Measurements from ENCODE around the gene SMTN. TPM values are rescaled to one million over a fixed set of nuclear protein-coding genes. Genes with fewer than 3 reads are reported as not detected.

Gene SMTN
- 12.5 and 30.4 TPM in 2 replicates for polyA plus RNA-seq (2012; rRNA removed)
- polyA plus RNA-seq (2012; cell fraction: cytosol; rRNA removed), result 9.1 and 14.9 TPM in 2 replicates
- polyA plus RNA-seq (2012; cell fraction: nucleus; rRNA removed), result 70.2 and 73.7 TPM in 2 replicates

GRCh38 chr22:31080848-31081649 lies at the start of gene SMTN:
TSS of gene SMTN (plus strand) at chr22:31081318. CDS start at chr22:31083259, 1,941 bp downstream.
- peak within 1 kb of the TSS; percentile 92 for H3K4me2 ChIP-seq
- peak; percentile 92 for TF ChIP-seq TAF1 (IDR thresholded peaks at IDR 0.05; ENCODE audit: borderline replicate concordance, low read depth, low read length)
- TF ChIP-seq NRF1 (IDR thresholded peaks at IDR 0.05; ENCODE audit: low read depth, low read length), result peak; percentile 25; the same call in 1 of the 2 replicates
- TF ChIP-seq RCOR1 (IDR thresholded peaks at IDR 0.05; ENCODE audit: low read length), result no peak
- TF ChIP-seq EZH2phosphoT487 (IDR thresholded peaks at IDR 0.05; ENCODE audit: borderline replicate concordance, low read depth), result no peak
- no peak for TF ChIP-seq YY1 (IDR thresholded peaks at IDR 0.05; ENCODE audit: low read depth)
- no peak for TF ChIP-seq TCF12 (IDR thresholded peaks at IDR 0.05)
- peak; percentile 10; the same call in 1 of the 2 replicates for TF ChIP-seq CTCF (IDR thresholded peaks at IDR 0.05)
- TF ChIP-seq RAD21 (IDR thresholded peaks at IDR 0.05; ENCODE audit: low read length), result no peak
- no peak for TF ChIP-seq NFIC (IDR thresholded peaks at IDR 0.05; ENCODE audit: borderline replicate concordance)
- TF ChIP-seq REST (IDR thresholded peaks at IDR 0.05; ENCODE audit: low read depth, low read length), result no peak
- no peak for TF ChIP-seq GABPA (IDR thresholded peaks at IDR 0.05; ENCODE audit: low read depth)
- TF ChIP-seq PBX3 (IDR thresholded peaks at IDR 0.05), result peak; percentile 53
- TF ChIP-seq POLR2AphosphoS5 (IDR thresholded peaks at IDR 0.05; ENCODE audit: low read depth, low read length), result peak; percentile 91
- no peak for TF ChIP-seq GATA2 (CRISPR knock-in tag; IDR thresholded peaks at IDR 0.05)
- TF ChIP-seq FOXM1 (IDR thresholded peaks at IDR 0.05; ENCODE audit: low read depth), result no peak
- TF ChIP-seq MXI1 (IDR thresholded peaks at IDR 0.05; ENCODE audit: low read depth, low read length), result peak; percentile 70; the same call in 1 of the 2 replicates
- TF ChIP-seq FOXJ3 (CRISPR knock-in tag; IDR thresholded peaks at IDR 0.05), result no peak
- no peak; the same call in 1 of the 2 replicates for TF ChIP-seq ELF1 (IDR thresholded peaks at IDR 0.05)
- no peak for TF ChIP-seq MEF2A (IDR thresholded peaks at IDR 0.05; ENCODE audit: borderline replicate concordance, low read depth)
- TF ChIP-seq RFX5 (IDR thresholded peaks at IDR 0.05; ENCODE audit: low read length), result no peak
- TF ChIP-seq SMC3 (IDR thresholded peaks at IDR 0.05; ENCODE audit: low read depth, low read length), result no peak
- TF ChIP-seq USF2 (IDR thresholded peaks at IDR 0.05; ENCODE audit: borderline replicate concordance, low read depth, low read length), result no peak
- H3K4me1 ChIP-seq (ENCODE audit: control insufficient read depth in 1 of 2, insufficient read depth in 2 of 2, low read depth in 1 of 2, low read length in 1 of 2), result peaks cover 21 to 40% of the 10 kb centered on the region in 2 experiments; a peak in 2 of 4 replicates
- POLR2A ChIA-PET, result interaction anchor here (0.5 to 2.3 kb wide), 10 partner anchors 10 to 135 kb away, joined by 3 to 18 read pairs (median 3); partner anchors contain the start of genes MORC2, SELENOM and TUG1
- H3K9me3 ChIP-seq, result no peaks in the 10 kb centered on the region
- no peaks in the 10 kb centered on the region for H3F3A ChIP-seq (replicated peaks; ENCODE audit: insufficient read depth)
- peaks cover 46% of the 10 kb centered on the region for H3K79me2 ChIP-seq (ENCODE audit: insufficient read depth)
- no peaks in the 10 kb centered on the region for H4K20me1 ChIP-seq (ENCODE audit: insufficient read depth)
- H2AFZ ChIP-seq (ENCODE audit: low read depth), result peak within 1 kb of the TSS; percentile 98
- H3K36me3 ChIP-seq (replicated peaks in 1 of 2; ENCODE audit: control insufficient read depth in 1 of 2, insufficient read depth in 2 of 2, low read length in 1 of 2), result no peaks in the 10 kb centered on the region
- CTCF ChIA-PET, result interaction anchor here (0.6 to 1.9 kb wide), 7 partner anchors 12 to 161 kb away, joined by 3 to 6 read pairs (median 3); partner anchors contain the start of gene SELENOM
- DNase-seq, result peak; percentile 97
- H3K9me2 ChIP-seq, result no peaks in the 10 kb centered on the region
- peak within 1 kb of the TSS; percentile 86 to 89 for H3K4me3 ChIP-seq (ENCODE audit: low read depth in 2 of 2, low read length in 1 of 2)
- peak within 1 kb of the TSS; percentile 71 to 94 for H3K27ac ChIP-seq (ENCODE audit: low read depth in 2 of 2, low read length in 1 of 2)
- no peaks in the 10 kb centered on the region for H3K27me3 ChIP-seq (ENCODE audit: insufficient read depth)
- H3K9ac ChIP-seq, result peak within 1 kb of the TSS; percentile 94
- 3% methylated on average over 19 of the region's 63 CpGs for WGBS (ENCODE audit: low lambda C conversion rate)

All from SK-N-SH (cell line).